ENCODE measurements around the gene CDK11A.
"Not testable (repeated sequence)": the region's sequence is repeated elsewhere in the genome, so short reads cannot be mapped to it uniquely, and the experiment has no call there.

Gene CDK11A

DNA sequence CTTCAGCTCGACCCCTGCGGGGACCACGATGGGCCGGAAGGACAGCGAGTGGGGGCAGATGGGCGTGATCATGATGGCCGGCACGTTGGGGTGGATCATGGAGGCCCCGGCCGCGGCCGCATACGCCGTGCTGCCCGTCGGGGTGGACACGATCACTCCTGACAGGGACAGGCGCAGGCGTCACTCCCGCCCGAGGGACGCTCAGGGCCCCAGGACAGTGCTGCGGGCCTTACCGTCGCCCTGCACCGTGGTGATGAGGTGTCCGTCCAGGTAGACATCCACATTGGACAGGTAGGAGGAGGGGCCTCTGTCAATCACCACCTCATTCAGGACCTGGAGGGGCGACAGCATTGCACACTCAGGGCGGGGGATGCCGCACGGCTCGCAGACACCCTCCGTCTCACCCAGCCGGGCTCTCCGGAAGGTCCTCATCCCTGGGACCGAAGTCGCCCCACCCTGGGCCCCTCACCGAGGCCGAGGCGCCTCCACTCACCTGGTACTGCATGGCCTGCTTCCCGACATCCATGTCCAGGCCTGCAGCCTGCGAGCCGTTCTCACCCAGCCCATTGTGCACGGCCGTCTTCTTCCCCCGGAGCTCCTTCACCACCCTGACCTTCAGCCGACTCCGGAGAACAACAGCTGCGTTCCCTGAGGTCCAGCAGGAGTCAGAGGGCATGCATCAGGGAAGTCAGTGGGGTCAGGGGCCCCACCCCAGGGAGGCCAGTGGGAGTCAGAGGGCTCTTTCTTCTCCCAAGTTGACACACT is 30.1 kb upstream of the CDK11A start:
- FAIRE-seq = no peak

DNA sequence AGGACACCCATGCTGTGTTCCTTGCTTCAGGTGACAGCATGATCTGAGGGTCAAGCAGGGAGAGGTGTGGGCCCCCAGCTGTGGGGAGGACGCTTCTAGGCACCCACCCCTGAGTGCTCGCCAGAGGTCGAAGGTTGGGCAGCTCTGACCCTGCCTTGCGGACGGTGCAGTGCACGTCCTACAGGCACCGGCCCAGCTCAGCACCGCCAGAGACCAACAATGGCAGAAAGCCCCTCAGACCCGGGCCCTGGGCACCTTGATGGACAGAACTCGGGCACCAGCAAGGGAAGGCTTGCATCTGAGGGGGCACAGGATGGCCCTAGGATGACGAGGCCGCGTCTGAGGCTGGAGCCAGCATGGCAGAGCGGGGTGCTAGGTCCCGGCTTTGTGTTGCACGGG is 29.4 kb upstream of the CDK11A start:
- FAIRE-seq = no peak

DNA sequence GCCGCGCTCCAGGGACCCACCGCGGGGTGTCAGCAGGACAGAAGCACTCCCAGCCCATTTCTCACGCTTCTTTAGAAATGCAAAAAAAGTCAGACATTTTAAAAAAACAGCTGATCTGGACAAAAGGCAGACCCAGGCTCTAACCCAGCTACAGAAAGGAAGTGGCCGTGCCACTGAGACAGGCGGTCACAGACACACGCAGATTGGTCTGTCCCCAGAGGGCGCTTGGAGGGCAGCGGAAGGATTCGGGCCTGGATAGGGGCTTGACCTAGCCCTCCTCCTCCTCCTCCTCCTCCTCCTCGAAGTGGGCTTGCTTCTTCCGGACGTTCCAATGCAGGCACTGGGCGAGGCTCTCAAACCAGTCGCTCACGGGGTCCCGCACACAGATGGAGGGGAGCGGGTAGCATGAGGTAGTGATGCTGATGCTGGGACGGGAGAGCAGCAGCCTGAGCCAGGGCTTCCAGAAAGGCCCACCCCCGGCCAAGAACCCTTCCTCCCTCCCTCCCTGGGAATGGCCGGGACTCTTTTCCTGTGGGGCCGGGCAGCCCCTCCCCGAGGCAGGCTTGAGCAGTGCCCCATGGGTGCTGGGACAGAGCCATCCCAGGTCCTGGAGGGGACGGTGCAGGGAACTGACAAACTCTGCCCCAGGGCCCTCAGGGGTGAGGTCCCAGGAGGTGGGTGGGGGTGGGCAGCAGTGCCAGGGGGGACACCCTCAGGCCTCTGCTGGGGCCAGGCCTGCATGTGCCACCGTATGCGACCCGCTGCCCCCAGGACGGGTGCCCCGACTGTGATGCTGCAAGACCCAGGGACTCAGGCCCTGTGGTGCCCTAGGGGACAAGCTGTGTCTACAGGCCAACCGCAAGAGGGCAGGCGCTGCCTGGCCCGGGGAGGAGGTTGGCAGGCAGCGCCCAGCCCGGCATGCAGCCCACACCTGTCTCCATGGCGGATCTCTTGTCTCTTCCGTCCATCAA is 28.8 kb upstream of the CDK11A start:
- no peak for FAIRE-seq

GRCh38 chr1:1752190-1752589 is 28.0 kb upstream of the CDK11A start:
- FAIRE-seq = no peak

- not testable (repeated sequence) for FAIRE-seq
Measured at GRCh38 chr1:1749941-1750340, 25.8 kb upstream of the CDK11A start.

GRCh38 chr1:1748686-1749321 is 24.6 kb upstream of the CDK11A start:
- FAIRE-seq = no peak

DNA sequence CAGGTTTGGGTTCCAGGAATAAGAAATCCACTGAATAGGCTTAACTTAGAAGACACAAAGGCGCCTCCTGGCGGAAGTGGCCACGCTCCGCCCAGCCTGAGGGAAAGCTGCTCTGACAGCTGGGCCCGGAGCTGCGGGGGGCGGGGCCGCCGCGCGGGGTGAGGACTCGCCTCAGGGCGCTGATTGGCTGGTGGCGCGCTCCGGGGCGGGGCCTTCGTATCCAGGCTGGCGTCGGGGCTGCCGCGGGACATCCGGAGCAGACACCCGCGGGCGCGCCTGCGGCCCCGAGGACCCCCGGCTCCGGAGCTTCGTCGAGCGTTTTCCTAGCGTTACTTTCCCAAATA is 22.4 kb upstream of the CDK11A start:
- not testable (repeated sequence) for FAIRE-seq

DNA sequence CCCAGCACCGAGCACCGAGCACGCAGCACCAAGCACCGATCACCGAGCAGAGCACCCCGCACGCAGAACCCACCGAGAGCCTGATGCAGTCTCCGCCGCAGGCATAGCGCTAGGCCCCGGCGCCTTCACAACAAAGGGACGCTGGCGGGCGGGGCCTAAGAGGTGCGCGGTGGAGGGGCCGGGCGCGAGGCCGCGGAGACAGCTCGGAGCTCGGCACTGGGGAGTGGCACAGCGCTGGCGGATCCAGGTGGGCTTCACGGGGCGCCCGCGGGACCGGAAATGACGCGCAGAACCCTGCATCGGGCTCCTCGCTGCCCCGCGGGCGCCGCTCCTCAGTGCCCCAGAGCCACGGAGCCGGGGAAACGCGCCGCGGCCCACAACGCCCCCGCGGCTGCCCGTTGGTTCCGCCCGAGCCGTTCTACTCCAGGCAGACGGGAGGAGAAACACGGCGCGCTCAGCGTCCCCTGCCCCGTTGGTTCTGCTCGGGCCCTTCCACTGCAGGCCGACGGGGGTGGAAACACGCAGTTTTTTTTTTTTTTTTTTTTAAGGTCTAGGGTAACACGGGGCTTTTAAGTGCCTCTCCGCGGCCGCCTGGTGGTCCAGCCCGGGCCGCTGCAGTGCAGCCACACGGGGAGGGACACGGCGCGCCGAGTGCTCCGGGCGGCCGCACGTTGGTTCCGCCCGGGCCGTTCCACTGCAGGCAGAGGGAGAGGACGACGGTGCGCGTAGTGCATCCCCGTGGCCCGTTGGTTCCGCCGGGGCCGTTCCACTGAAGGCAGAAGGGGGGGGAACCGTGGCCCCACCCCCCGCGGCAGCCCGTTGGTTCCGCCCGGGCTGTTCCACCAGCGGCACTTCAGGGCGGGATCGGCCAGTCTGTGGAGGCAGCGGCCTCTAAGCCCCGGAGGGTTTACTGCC is 21.8 kb upstream of the CDK11A start:
- peak; percentile 84 for FAIRE-seq

DNA sequence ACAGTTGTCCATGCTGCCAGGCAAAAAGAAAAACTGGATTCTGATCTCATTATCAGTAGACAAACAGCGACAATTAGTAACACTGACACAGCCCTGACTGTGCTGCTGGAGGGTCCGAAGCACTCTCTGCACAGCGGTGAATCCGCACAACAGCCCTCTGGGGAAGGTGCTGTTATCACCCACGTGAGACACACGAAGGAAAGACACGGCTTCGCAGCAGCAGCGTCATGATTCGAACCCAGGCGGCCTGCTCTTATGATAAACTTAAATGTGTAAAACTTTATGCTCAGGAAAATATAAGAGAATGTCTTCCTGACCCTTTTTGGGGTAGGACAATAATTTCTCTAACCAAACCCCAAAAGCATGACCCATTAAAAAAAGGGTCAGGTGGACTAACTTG is 18.4 kb upstream of the CDK11A start:
- FAIRE-seq = not testable (repeated sequence)

DNA sequence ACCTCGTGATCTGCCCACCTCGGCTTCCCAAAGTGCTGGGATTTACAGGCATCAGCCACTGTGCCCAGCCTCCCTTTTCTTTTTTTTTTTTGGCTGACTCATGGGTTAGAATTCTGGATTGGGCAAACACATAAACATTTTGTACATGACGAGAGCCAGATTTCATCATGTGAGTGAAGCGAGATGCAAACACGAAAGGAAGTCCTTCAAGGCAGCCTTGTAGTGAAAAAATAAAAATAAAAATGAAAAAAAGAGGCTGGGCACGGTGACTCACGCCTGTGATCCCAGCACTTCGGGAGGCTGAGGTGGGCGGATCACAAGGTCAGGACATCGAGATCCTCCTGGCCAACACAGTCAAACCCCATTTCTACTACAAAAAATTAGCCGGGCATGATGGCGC is 16.9 kb upstream of the CDK11A start:
- not testable (repeated sequence) for FAIRE-seq

DNA sequence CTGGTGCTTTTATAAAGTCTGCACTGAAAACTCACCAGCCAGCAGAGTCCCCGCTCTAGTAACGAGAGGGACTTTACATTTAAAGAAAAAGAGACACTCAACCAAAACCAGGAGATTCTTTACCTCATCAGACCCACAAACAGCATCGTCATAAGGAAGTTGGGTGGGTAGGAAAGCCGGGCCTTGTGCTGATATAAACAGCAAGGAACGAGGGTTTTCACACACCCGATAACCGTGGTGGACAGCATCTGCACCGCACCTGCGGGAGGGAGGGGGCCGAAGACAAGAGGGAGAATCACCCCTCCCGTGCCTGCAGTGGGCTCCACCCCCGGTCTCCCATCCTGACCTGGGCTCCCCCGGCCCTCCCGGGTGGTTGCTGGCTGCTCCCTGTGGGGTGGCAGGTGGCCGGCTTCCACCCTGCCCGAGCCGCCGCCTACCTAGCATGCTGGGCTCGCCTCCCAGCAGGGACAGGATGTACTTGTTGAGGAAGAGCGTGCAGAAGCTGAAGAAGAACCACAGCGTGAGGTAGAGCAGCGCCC is 14.7 kb upstream of the CDK11A start:
- FAIRE-seq = not testable (repeated sequence)

DNA sequence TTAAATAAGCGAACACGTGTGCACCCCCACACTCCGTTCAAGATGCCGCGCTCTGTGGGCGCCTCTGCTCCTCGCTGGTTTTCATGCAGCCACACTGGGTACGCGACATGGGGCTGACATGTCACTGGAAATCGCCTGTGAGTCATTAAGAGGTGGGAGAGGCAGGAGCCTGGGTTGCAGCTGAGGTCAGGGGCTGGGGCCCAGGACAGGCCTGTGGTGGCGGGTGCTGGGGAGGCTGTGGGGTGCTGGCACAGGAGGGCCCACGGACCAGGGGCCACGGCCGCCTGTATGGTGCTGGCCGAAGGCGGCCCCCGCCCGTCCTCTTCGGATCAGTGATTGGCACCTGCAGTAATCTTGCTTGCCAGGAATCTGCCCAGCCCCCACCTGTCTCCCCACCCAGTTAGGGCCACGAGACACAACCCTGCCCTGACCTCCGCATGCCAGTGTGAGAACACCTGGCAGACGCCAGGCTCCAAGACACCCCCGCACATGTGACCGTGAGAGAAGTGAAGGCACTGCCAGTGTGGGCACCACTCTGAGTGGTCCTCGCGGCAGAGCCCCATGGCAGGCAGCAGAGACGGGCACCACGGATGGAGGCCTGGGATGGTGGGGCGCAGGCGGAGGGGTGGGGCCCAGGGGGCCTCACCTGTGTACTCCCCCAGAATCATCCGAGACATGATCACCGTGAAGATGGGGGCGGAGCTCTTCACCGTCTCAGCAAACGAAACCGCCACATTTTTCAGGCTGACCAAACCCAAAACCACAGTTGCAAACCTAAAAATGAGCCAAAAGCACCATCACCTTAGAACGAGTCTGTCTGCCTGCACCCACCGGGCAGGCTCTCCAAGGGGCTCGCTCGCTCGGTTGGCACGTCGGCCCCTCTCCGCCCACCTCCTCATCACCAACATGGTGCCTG is 13.8 kb upstream of the CDK11A start:
- not testable (repeated sequence) for FAIRE-seq

DNA sequence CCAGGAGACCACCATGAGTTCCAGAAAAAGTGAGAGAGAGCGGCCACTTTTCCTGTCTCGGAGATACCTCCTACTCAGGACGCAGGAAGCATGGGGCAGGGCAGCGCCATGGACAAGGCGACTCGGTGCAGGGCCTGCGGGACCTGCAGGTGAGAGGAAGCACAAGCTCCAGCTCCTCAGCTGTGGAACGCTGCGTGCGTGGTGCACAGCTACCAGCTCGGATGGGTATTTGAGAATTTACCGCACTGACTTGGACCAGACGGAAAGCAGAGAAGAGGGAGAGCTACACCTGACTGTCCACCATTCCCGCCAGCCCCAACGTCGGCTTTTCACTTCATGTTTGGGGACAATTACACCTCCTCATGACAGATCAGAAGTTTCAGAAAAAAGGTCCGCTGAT is 8.2 kb upstream of the CDK11A start:
- no peak for FAIRE-seq

GRCh38 chr1:1730870-1731269 is 6.7 kb upstream of the CDK11A start:
- FAIRE-seq = no peak

- not testable (repeated sequence) for FAIRE-seq
Measured at GRCh38 chr1:1730230-1730629, 6.1 kb upstream of the CDK11A start.

GRCh38 chr1:1729116-1729816 is 5.1 kb upstream of the CDK11A start:
- not testable (repeated sequence) for FAIRE-seq

- not testable (repeated sequence) for FAIRE-seq
Measured at GRCh38 chr1:1728308-1729005, 4.3 kb upstream of the CDK11A start.

GRCh38 chr1:1727131-1727651 is 3.0 kb upstream of the CDK11A start:
- FAIRE-seq = not testable (repeated sequence)

GRCh38 chr1:1726088-1726487 is 1.9 kb upstream of the CDK11A start:
- not testable (repeated sequence) for FAIRE-seq
